CD4-positive, alpha-beta memory T cell (primary cell): Measurements from ENCODE around the gene SLAMF9. TPM values are rescaled to one million over a fixed set of nuclear protein-coding genes. Genes with fewer than 3 reads are reported as not detected.

Experiments used
- CTCF ChIA-PET: fragments of 350-600 bp; sonication (Branson Sonifier 250); formaldehyde crosslinking; loops from one replicate; lab custom pipeline; 2021; ENCODE audit warnings: inconsistent platforms; ENCODE audit not compliant: partially characterized antibody; lab: Charles Lee
- POLR2A ChIA-PET: fragments of 350-600 bp; sonication (Branson Sonifier 250); formaldehyde crosslinking; loops from one replicate; lab custom pipeline; 2021; ENCODE audit not compliant: partially characterized antibody; lab: Charles Lee
- DNase-seq, 5 donors: peaks; one replicate each; pipeline versions ENCODE4 v3.0.0 to v3.0.0-alpha.2; 2020 to 2022; ENCODE audit warnings: mixed read lengths in 1 of 5
- H3K27ac ChIP-seq: one replicate; pipeline ENCODE4 v1.7.0; 2013; ENCODE audit warnings: low read depth, low read length
- H3K27me3 ChIP-seq: 2 replicates; pipeline ENCODE4 v1.7.0; 2013; ENCODE audit warnings: mild to moderate bottlenecking, low read length, moderate library complexity; ENCODE audit not compliant: insufficient read depth
- H3K36me3 ChIP-seq: 2 replicates; pipeline ENCODE4 v1.7.0; 2013; ENCODE audit warnings: mild to moderate bottlenecking, low read length, moderate library complexity; ENCODE audit not compliant: insufficient read depth
- H3K4me1 ChIP-seq: 2 replicates; pipeline ENCODE4 v1.7.0; 2013; ENCODE audit warnings: mild to moderate bottlenecking, low read length, moderate library complexity; ENCODE audit not compliant: insufficient read depth
- H3K4me3 ChIP-seq, 2 donors: one replicate each; pipeline ENCODE4 v1.7.0; 2013; ENCODE audit warnings: low read length in 2 of 2, mild to moderate bottlenecking in 1 of 2
- H3K9me3 ChIP-seq, 2 donors: one replicate each; pipeline ENCODE4 v1.7.0; 2013; ENCODE audit warnings: low read length in 2 of 2, control low read depth in 1 of 2; ENCODE audit not compliant: control insufficient read depth in 1 of 2
- H3K27ac Mint-ChIP-seq, 7 donors: one replicate each; pipeline ENCODE4 v1.8.0; 2020 to 2021; ENCODE audit warnings: mixed read lengths in 7 of 7, mild to moderate bottlenecking in 6 of 7, inconsistent platforms in 3 of 7, moderate library complexity in 3 of 7
- H3K27me3 Mint-ChIP-seq, 2 donors: one replicate each; pipeline ENCODE4 v1.8.0; 2020 to 2021; ENCODE audit warnings: mixed read lengths in 2 of 2
- H3K36me3 Mint-ChIP-seq, 2 donors: one replicate each; pipeline ENCODE4 v1.8.0; 2020 to 2021; ENCODE audit warnings: mixed read lengths in 2 of 2, inconsistent platforms in 1 of 2, mild to moderate bottlenecking in 1 of 2
- H3K4me1 Mint-ChIP-seq, 4 donors: one replicate each; pipeline ENCODE4 v1.8.0; 2020 to 2021; ENCODE audit warnings: mixed read lengths in 4 of 4, mild to moderate bottlenecking in 1 of 4
- H3K4me3 Mint-ChIP-seq, 8 donors: one replicate each; pipeline ENCODE4 v1.8.0; 2020 to 2021; ENCODE audit warnings: mixed read lengths in 8 of 8, mild to moderate bottlenecking in 7 of 8, moderate library complexity in 6 of 8, inconsistent platforms in 3 of 8
- H3K9me3 Mint-ChIP-seq, 8 donors: one replicate each; pipeline ENCODE4 v1.8.0; 2020 to 2021; ENCODE audit warnings: mixed read lengths in 8 of 8, mild to moderate bottlenecking in 5 of 8, inconsistent platforms in 3 of 8, moderate library complexity in 1 of 8
- intact Hi-C: fragments of 100-400 bp; cut with micrococcal nuclease; formaldehyde crosslinking; loops from one replicate; pipeline ENCODE4 v1.15.1; 2023
- polyA plus RNA-seq, 2 donors: library from polyadenylated mRNA; unstranded; fragments of 300-500 nt; fragmentation: Illumina TruSeq; gene quantifications; one replicate each; pipeline ENCODE4 v1.2.3, GENCODE V29; 2021
- total RNA-seq, 2 experiments: library from RNA; stranded (reverse); gene quantifications; one replicate each; pipeline ENCODE4 v1.2.3, GENCODE V29; 2021

The SLAMF9 gene
- total and polyA plus RNA-seq, 4 experiments from 2014 or later, result not detected

GRCh38 chr1:159918352-159919200, 35.5 kb downstream of the SLAMF9 start:
- Mint-ChIP-seq H3K4me3 (peak overlapping the region in 3 of 8 donors; percentile 12 to 47 (median 39)), H3K27ac (peak overlapping the region; percentile 36 to 100 (median 89)), H3K36me3 (peaks cover 42 to 74% of the 10 kb centered on the region in 2 donors), H3K27me3 (no peaks in the 10 kb centered on the region), H3K4me1 (peaks cover 48 to 87% (median 69%) of the 10 kb centered on the region in 4 donors), H3K9me3 (peaks cover 0 to 2% (median 0%) of the 10 kb centered on the region in 8 donors)
- peaks cover 38% of the 10 kb centered on the region for H3K36me3 ChIP-seq
- ChIA-PET POLR2A (interaction anchor here (1.1 kb wide), 1 partner anchor 16 kb away, joined by 3 read pairs; no protein-coding TSS in a partner anchor), CTCF (no interaction called here)
- no peaks in the 10 kb centered on the region for H3K27me3 ChIP-seq
- H3K27ac ChIP-seq, result no peak overlapping the region
- no peak for DNase-seq
- H3K9me3 ChIP-seq, result no peaks in the 10 kb centered on the region
- intact Hi-C loops, result no loop called here
- H3K4me3 ChIP-seq, result no peak overlapping the region
- H3K4me1 ChIP-seq, result peaks cover 67% of the 10 kb centered on the region

- Histone ChIP-seq H3K4me3 (no peak overlapping the region), H3K4me1 (peaks cover 70% of the 10 kb centered on the region), H3K9me3 (no peaks in the 10 kb centered on the region), H3K27ac (no peak overlapping the region), H3K27me3 (no peaks in the 10 kb centered on the region), H3K36me3 (peaks cover 38% of the 10 kb centered on the region)
- no peaks in the 10 kb centered on the region for H3K27me3 Mint-ChIP-seq
- no peak for DNase-seq
- POLR2A ChIA-PET, result no interaction called here
- intact Hi-C loops, result no loop called here
- peak overlapping the region; percentile 77 to 100 (median 91) for H3K27ac Mint-ChIP-seq
- CTCF ChIA-PET, result no interaction called here
- peak overlapping the region in 3 of 8 donors; percentile 2 to 39 (median 10) for H3K4me3 Mint-ChIP-seq
- peaks cover 42 to 68% of the 10 kb centered on the region in 2 donors for H3K36me3 Mint-ChIP-seq
- H3K4me1 Mint-ChIP-seq, result peaks cover 50 to 87% (median 72%) of the 10 kb centered on the region in 4 donors
- peaks cover 0 to 2% (median 0%) of the 10 kb centered on the region in 8 donors for H3K9me3 Mint-ChIP-seq
Measured at GRCh38 chr1:159917533-159918351, 36.3 kb downstream of the SLAMF9 start.

- Histone ChIP-seq H3K4me1 (peaks cover 70% of the 10 kb centered on the region), H3K9me3 (no peaks in the 10 kb centered on the region), H3K27ac (no peak overlapping the region), H3K27me3 (no peaks in the 10 kb centered on the region), H3K36me3 (peaks cover 38% of the 10 kb centered on the region), H3K4me3 (no peak overlapping the region)
- Mint-ChIP-seq H3K36me3 (peaks cover 42 to 61% of the 10 kb centered on the region in 2 donors), H3K27ac (peak overlapping the region; percentile 80 to 92 (median 87)), H3K27me3 (no peaks in the 10 kb centered on the region), H3K4me1 (peaks cover 52 to 89% (median 72%) of the 10 kb centered on the region in 4 donors), H3K9me3 (peaks cover 0 to 2% (median 0%) of the 10 kb centered on the region in 8 donors), H3K4me3 (peak overlapping the region in 1 of 8 donors; percentile 21)
- DNase-seq, result no peak
- ChIA-PET CTCF (interaction anchor here (1.4 to 3.0 kb wide), 3 partner anchors 9 to 29 kb away, joined by 3 to 16 read pairs (median 4); partner anchors contain the start of gene IGSF9), POLR2A (interaction anchor here (1.2 to 1.4 kb wide), 2 partner anchors 9 to 14 kb away, joined by 3 read pairs; no protein-coding TSS in a partner anchor)
- intact Hi-C loops, result no loop called here
Measured at GRCh38 chr1:159916242-159917051, 37.6 kb downstream of the SLAMF9 start.

GRCh38 chr1:159915571-159916241, 38.3 kb downstream of the SLAMF9 start:
- H3K4me1 ChIP-seq, result peaks cover 70% of the 10 kb centered on the region
- Mint-ChIP-seq H3K4me1 (peaks cover 53 to 89% (median 72%) of the 10 kb centered on the region in 4 donors), H3K27ac (peak overlapping the region; percentile 80 to 92 (median 87)), H3K4me3 (no peak overlapping the region), H3K36me3 (peaks cover 35 to 54% of the 10 kb centered on the region in 2 donors), H3K27me3 (no peaks in the 10 kb centered on the region), H3K9me3 (peaks cover 0 to 2% (median 0%) of the 10 kb centered on the region in 8 donors)
- H3K36me3 ChIP-seq, result peaks cover 35% of the 10 kb centered on the region
- no peaks in the 10 kb centered on the region for H3K9me3 ChIP-seq
- no peak for DNase-seq
- no peaks in the 10 kb centered on the region for H3K27me3 ChIP-seq
- POLR2A ChIA-PET, result interaction anchor here (1.2 to 1.4 kb wide), 3 partner anchors 8 to 15 kb away, joined by 3 read pairs; no protein-coding TSS in a partner anchor
- CTCF ChIA-PET, result interaction anchor here (0.6 to 3.0 kb wide), 6 partner anchors 8 to 30 kb away, joined by 3 to 16 read pairs (median 4); partner anchors contain the start of gene IGSF9
- no peak overlapping the region for H3K4me3 ChIP-seq
- H3K27ac ChIP-seq, result no peak overlapping the region
- intact Hi-C loops, result no loop called here

GRCh38 chr1:159914252-159915018, 39.6 kb downstream of the SLAMF9 start:
- Mint-ChIP-seq H3K9me3 (peaks cover 0 to 2% (median 0%) of the 10 kb centered on the region in 8 donors), H3K4me3 (peak overlapping the region in 2 of 8 donors; percentile 35 to 40), H3K27me3 (no peaks in the 10 kb centered on the region), H3K4me1 (peaks cover 60 to 89% (median 73%) of the 10 kb centered on the region in 4 donors), H3K36me3 (peaks cover 22 to 41% of the 10 kb centered on the region in 2 donors), H3K27ac (peak overlapping the region; percentile 58 to 98 (median 92))
- no peak overlapping the region for H3K27ac ChIP-seq
- H3K27me3 ChIP-seq, result no peaks in the 10 kb centered on the region
- ChIA-PET POLR2A (interaction anchor here (0.9 to 1.2 kb wide), 2 partner anchors 10 to 13 kb away, joined by 3 to 4 read pairs; no protein-coding TSS in a partner anchor), CTCF (interaction anchor here (1.0 to 3.0 kb wide), 4 partner anchors 9 to 117 kb away, joined by 3 to 16 read pairs (median 6); no protein-coding TSS in a partner anchor)
- no peaks in the 10 kb centered on the region for H3K9me3 ChIP-seq
- no peak for DNase-seq
- peaks cover 72% of the 10 kb centered on the region for H3K4me1 ChIP-seq
- H3K36me3 ChIP-seq, result peaks cover 22% of the 10 kb centered on the region
- intact Hi-C loops, result no loop called here
- no peak overlapping the region for H3K4me3 ChIP-seq
